DND-41 (cell line): ENCODE measurements around the gene MYPN.

Experiments
- CTCF ChIP-seq: IDR thresholded peaks from 2 replicates; pipeline ENCODE4 v1.5.1; 2012; ENCODE audit warnings: borderline replicate concordance, low read length, moderate library complexity, mild to moderate bottlenecking; ENCODE audit not compliant: poor library complexity, severe bottlenecking; ENCODE audit errors: extremely low read depth
- EZH2 ChIP-seq: IDR thresholded peaks from 3 replicates; pipeline ENCODE4 v1.6.1; 2012; ENCODE audit warnings: borderline replicate concordance, low read depth, mild to moderate bottlenecking, moderate library complexity, low read length, inconsistent platforms; ENCODE audit not compliant: severe bottlenecking

GRCh38 chr10:68184546-68184945, 75.3 kb downstream of the MYPN start:
- TF ChIP-seq CTCF (no peak), EZH2 (no peak)
